H9 (cell line): ENCODE data around the gene SERPINA10. TPM values are rescaled to one million over a fixed set of nuclear protein-coding genes. Genes with fewer than 3 reads are reported as not detected.

Experiments used
- DNase-seq: peaks from one replicate; pipeline ENCODE4 v3.0.0-alpha.2; 2017
- H2AFZ ChIP-seq: one replicate; pipeline ENCODE4 v1.6.1; 2013; ENCODE audit warnings: mild to moderate bottlenecking, low read length, control low read depth, moderate library complexity
- H2AK5ac ChIP-seq: 2 replicates; pipeline ENCODE4 v1.6.1; 2013; ENCODE audit warnings: low read length, control low read depth, mixed read lengths; ENCODE audit not compliant: insufficient read length
- H2BK120ac ChIP-seq: one replicate; pipeline ENCODE4 v1.6.1; 2013; ENCODE audit warnings: low read depth, mild to moderate bottlenecking, low read length, control low read depth, inconsistent platforms; ENCODE audit not compliant: poor library complexity, severe bottlenecking
- H2BK12ac ChIP-seq: 2 replicates; pipeline ENCODE4 v1.6.1; 2013; ENCODE audit warnings: low read length, control low read depth, mixed read lengths, low read depth; ENCODE audit not compliant: insufficient read length
- H2BK15ac ChIP-seq: 2 replicates; pipeline ENCODE4 v1.6.1; 2013; ENCODE audit warnings: low read depth, low read length, control low read depth
- H2BK20ac ChIP-seq: one replicate; pipeline ENCODE4 v1.6.1; 2013; ENCODE audit warnings: low read depth, mild to moderate bottlenecking, low read length, control low read depth, inconsistent platforms; ENCODE audit not compliant: poor library complexity, severe bottlenecking
- H2BK5ac ChIP-seq: 2 replicates; pipeline ENCODE4 v1.6.1; 2013; ENCODE audit warnings: low read length, control low read depth, mixed read lengths; ENCODE audit not compliant: insufficient read length
- H3K14ac ChIP-seq: 2 replicates; pipeline ENCODE4 v1.6.1; 2013; ENCODE audit warnings: low read length, control low read depth; ENCODE audit not compliant: insufficient read depth
- H3K18ac ChIP-seq: 2 replicates; pipeline ENCODE4 v1.6.1; 2013; ENCODE audit warnings: low read depth, mild to moderate bottlenecking, mixed read lengths, low read length, control low read depth; ENCODE audit not compliant: insufficient read length
- H3K23ac ChIP-seq: 2 replicates; pipeline ENCODE4 v1.6.1; 2013; ENCODE audit warnings: low read length, control low read depth, mixed read lengths, low read depth; ENCODE audit not compliant: insufficient read length
- H3K23me2 ChIP-seq: 2 replicates; pipeline ENCODE4 v1.6.1; 2013; ENCODE audit warnings: low read depth, mild to moderate bottlenecking, mixed read lengths, low read length, control low read depth; ENCODE audit not compliant: insufficient read length, poor library complexity, severe bottlenecking
- H3K27ac ChIP-seq: 2 replicates; pipeline ENCODE4 v1.5.1; 2013; ENCODE audit warnings: low read length, control low read depth, mixed read lengths, low read depth; ENCODE audit not compliant: insufficient read length
- H3K27me3 ChIP-seq: 2 replicates; pipeline ENCODE4 v1.6.1; 2013; ENCODE audit warnings: low read length, control low read depth, inconsistent platforms; ENCODE audit not compliant: insufficient read depth
- H3K4ac ChIP-seq: 2 replicates; pipeline ENCODE4 v1.6.1; 2013; ENCODE audit warnings: low read depth, mild to moderate bottlenecking, control low read depth, inconsistent platforms, low read length, moderate library complexity
- H3K4me1 ChIP-seq: 2 replicates; pipeline ENCODE4 v1.6.1; 2013; ENCODE audit warnings: low read length, control low read depth, inconsistent platforms; ENCODE audit not compliant: insufficient read depth
- H3K4me2 ChIP-seq: 2 replicates; pipeline ENCODE4 v1.6.1; 2013; ENCODE audit warnings: low read length, control low read depth, mixed read lengths; ENCODE audit not compliant: insufficient read length, insufficient read depth
- H3K56ac ChIP-seq: 2 replicates; pipeline ENCODE4 v1.6.1; 2013; ENCODE audit warnings: low read depth, mild to moderate bottlenecking, mixed read lengths, low read length, control low read depth; ENCODE audit not compliant: insufficient read length
- H3K79me1 ChIP-seq: 2 replicates; pipeline ENCODE4 v1.6.1; 2013; ENCODE audit warnings: low read depth, mild to moderate bottlenecking, moderate library complexity, low read length, control low read depth, inconsistent platforms; ENCODE audit not compliant: insufficient read depth, poor library complexity, severe bottlenecking
- H3K79me2 ChIP-seq: 2 replicates; pipeline ENCODE4 v1.6.1; 2013; ENCODE audit warnings: low read length, control low read depth, inconsistent platforms; ENCODE audit not compliant: insufficient read depth
- H3K9ac ChIP-seq: 2 replicates; pipeline ENCODE4 v1.6.1; 2013; ENCODE audit warnings: low read length, control low read depth, mixed read lengths; ENCODE audit not compliant: insufficient read length; ENCODE audit errors: extremely low read depth
- H3K9me3 ChIP-seq: one replicate; pipeline ENCODE4 v1.6.1; 2013; ENCODE audit warnings: low read depth, low read length, inconsistent platforms; ENCODE audit not compliant: control insufficient read depth
- H3T11ph ChIP-seq: one replicate; pipeline ENCODE4 v1.6.1; 2013; ENCODE audit warnings: mild to moderate bottlenecking, low read length, control low read depth, inconsistent platforms
- H4K20me1 ChIP-seq: one replicate; pipeline ENCODE4 v1.6.1; 2013; ENCODE audit not compliant: control insufficient read depth, insufficient read length, insufficient read depth
- H4K5ac ChIP-seq: 2 replicates; pipeline ENCODE4 v1.6.1; 2013; ENCODE audit warnings: low read depth, mild to moderate bottlenecking, mixed read lengths, low read length, control low read depth; ENCODE audit not compliant: insufficient read length
- H4K8ac ChIP-seq: replicated peaks from 2 replicates; pipeline ENCODE4 v1.6.1; 2013; ENCODE audit warnings: low read length, control low read depth, mixed read lengths, low read depth; ENCODE audit not compliant: insufficient read length
- H4K91ac ChIP-seq: 2 replicates; pipeline ENCODE4 v1.6.1; 2013; ENCODE audit warnings: low read depth, mild to moderate bottlenecking, moderate library complexity, mixed read lengths, low read length, control low read depth; ENCODE audit not compliant: insufficient read length
- H3K27ac Mint-ChIP-seq, 3 experiments: 2 replicates in 2 of 3; 3 replicates in 1 of 3; pipeline ENCODE4 v1.8.0; 2020 to 2021; ENCODE audit warnings: mixed read lengths in 3 of 3, mild to moderate bottlenecking in 1 of 3, moderate library complexity in 1 of 3
- H3K27me3 Mint-ChIP-seq: 2 replicates; pipeline ENCODE4 v1.8.0; 2021; ENCODE audit warnings: low read depth, mild to moderate bottlenecking, moderate library complexity, mixed read lengths
- H3K36me3 Mint-ChIP-seq, 3 experiments: 2 replicates in 2 of 3; 3 replicates in 1 of 3; pipeline ENCODE4 v1.8.0; 2020 to 2021; ENCODE audit warnings: low read depth in 3 of 3, mixed read lengths in 3 of 3; ENCODE audit not compliant: insufficient read depth in 1 of 3
- H3K4me1 Mint-ChIP-seq, 2 experiments: 2 replicates each; pipeline ENCODE4 v1.8.0; 2020; ENCODE audit warnings: mixed read lengths in 2 of 2
- H3K4me3 Mint-ChIP-seq, 2 experiments: 2 replicates in 1 of 2; 3 replicates in 1 of 2; pipeline ENCODE4 v1.8.0; 2020 to 2021; ENCODE audit warnings: mild to moderate bottlenecking in 2 of 2, mixed read lengths in 2 of 2, moderate library complexity in 1 of 2
- H3K9me3 Mint-ChIP-seq, 2 experiments: 2 replicates in 1 of 2; 3 replicates in 1 of 2; pipeline ENCODE4 v1.8.0; 2020; ENCODE audit warnings: mild to moderate bottlenecking in 2 of 2, mixed read lengths in 2 of 2, moderate library complexity in 1 of 2
- CTCF ChIP-seq: fragments of 200-600 bp; sonication (generic); conservative IDR thresholded peaks from 3 replicates; pipeline ENCODE4 v1.8.0; 2021; ENCODE audit warnings: antibody characterized with exemption, mild to moderate bottlenecking
- WGBS: extraction: QIAGEN DNeasy Blood & Tissue Kit; methylation state at CpG from one replicate; pipeline ENCODE4 v1.1.7; 2013; ENCODE audit warnings: missing lambda C conversion rate, low lambda C conversion rate, mixed read lengths; ENCODE audit not compliant: insufficient read length; ENCODE audit errors: extremely low coverage; 5-methylcytosine and 5-hydroxymethylcytosine counted together
- total RNA-seq: library from RNA; stranded (reverse); gene quantifications from 2 replicates; pipeline ENCODE4 v1.2.1, GENCODE V29; 2021

Gene SERPINA10
- total RNA-seq, 1 experiment from 2014 or later: not detected

DNA sequence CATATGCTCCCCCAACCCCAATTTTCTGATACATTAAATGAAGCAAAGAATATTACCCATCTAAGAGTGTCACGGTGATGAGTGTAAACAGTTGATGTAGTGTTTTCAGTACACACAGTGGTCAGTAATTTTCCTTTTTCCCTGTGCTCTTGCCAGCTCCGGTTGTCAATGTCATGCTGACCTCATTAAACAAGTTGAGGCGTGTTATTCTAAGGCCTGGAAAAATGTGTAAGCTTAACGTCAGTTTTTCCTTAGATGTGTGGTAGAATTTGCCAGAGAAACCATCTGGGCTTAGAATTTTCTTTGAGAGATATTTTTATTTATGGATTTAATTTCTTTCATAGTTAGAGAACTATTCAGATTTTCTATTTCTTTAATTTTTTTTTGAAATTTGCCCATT, 41.8 kb upstream of the SERPINA10 start:
- Histone ChIP-seq H3K56ac (no peak overlapping the region), H3K4ac (no peak overlapping the region), H3K18ac (no peak overlapping the region), H4K8ac (no peak overlapping the region), H2BK120ac (no peak overlapping the region), H2BK15ac (no peak overlapping the region), H3K4me2 (no peak overlapping the region), H3K79me2 (no peaks in the 10 kb centered on the region), H3K27me3 (no peaks in the 10 kb centered on the region), H2AFZ (no peak overlapping the region), H2BK5ac (no peak overlapping the region), H3K4me1 (no peaks in the 10 kb centered on the region), H3K9me3 (no peaks in the 10 kb centered on the region), H4K5ac (no peak overlapping the region), H3T11ph (no peak overlapping the region), H3K23ac (no peak overlapping the region), H4K91ac (no peak overlapping the region), H4K20me1 (no peaks in the 10 kb centered on the region), H3K79me1 (no peaks in the 10 kb centered on the region), H3K27ac (no peak overlapping the region), H3K23me2 (no peaks in the 10 kb centered on the region), H3K14ac (no peak overlapping the region), H2AK5ac (no peak overlapping the region), H2BK12ac (no peak overlapping the region), H2BK20ac (no peak overlapping the region), H3K9ac (no peak overlapping the region)
- Mint-ChIP-seq H3K36me3 (no peaks in the 10 kb centered on the region), H3K27ac (no peak overlapping the region), H3K4me3 (no peak overlapping the region), H3K27me3 (no peaks in the 10 kb centered on the region), H3K4me1 (no peaks in the 10 kb centered on the region), H3K9me3 (no peaks in the 10 kb centered on the region; a peak in 1 of 5 replicates)
- no peak for TF ChIP-seq CTCF
- DNase-seq: no peak
- no CpG with 5 or more reads among the region's 4 CpGs for WGBS
